ENCODE results near the gene FERMT1.

DNA sequence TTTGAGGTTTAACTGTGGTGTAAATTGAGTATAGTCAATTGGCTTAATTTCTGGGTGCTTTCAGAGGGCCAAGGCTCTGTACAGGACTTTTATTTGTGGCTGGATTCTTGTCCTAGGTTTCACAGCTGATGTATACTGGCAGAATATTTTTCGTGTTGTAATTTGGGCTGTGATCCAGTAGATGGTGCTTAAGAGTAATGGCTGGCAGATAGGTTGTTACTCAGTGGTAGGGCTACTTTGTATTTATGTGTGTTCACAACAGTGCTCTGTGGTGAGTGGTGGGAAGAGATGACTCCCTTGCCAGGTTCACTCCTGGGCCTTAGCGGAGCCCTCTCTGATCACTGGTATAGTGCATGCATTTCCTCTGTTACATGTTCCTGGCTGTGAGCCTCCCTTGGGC, 34.5 kb upstream of the FERMT1 start:
- TF ChIP-seq, protein P1, sequence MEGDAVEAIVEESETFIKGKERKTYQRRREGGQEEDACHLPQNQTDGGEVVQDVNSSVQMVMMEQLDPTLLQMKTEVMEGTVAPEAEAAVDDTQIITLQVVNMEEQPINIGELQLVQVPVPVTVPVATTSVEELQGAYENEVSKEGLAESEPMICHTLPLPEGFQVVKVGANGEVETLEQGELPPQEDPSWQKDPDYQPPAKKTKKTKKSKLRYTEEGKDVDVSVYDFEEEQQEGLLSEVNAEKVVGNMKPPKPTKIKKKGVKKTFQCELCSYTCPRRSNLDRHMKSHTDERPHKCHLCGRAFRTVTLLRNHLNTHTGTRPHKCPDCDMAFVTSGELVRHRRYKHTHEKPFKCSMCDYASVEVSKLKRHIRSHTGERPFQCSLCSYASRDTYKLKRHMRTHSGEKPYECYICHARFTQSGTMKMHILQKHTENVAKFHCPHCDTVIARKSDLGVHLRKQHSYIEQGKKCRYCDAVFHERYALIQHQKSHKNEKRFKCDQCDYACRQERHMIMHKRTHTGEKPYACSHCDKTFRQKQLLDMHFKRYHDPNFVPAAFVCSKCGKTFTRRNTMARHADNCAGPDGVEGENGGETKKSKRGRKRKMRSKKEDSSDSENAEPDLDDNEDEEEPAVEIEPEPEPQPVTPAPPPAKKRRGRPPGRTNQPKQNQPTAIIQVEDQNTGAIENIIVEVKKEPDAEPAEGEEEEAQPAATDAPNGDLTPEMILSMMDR (IDR thresholded peaks at IDR 0.05) = no peak
- TF ChIP-seq POLR2AphosphoS5 (IDR thresholded peaks at IDR 0.05) = no peak
- no peak for TF ChIP-seq POLR2A (IDR thresholded peaks at IDR 0.05)
- no peak for TF ChIP-seq EP300 (IDR thresholded peaks at IDR 0.05)

Measured in sigmoid colon (tissue), 4 donors.